GM12878 (cell line): Measurements from ENCODE around the gene NRG3. TPM values are rescaled to one million over a fixed set of nuclear protein-coding genes. Genes with fewer than 3 reads are reported as not detected.

Experiments used
- ATAC-seq: fragments of 200-7000 bp; cut with Tn5 transposase; 3 replicates; pipeline ENCODE4 v1.9.1; 2020; ENCODE audit warnings: mild to moderate bottlenecking, moderate library complexity
- BruUV-seq: library from RNA; stranded (reverse); fragments of 400-500 nt; replicated peaks from 2 replicates; lab custom pipeline; 2021; lab: Mats Ljungman, UMichigan
- CTCF ChIA-PET: fragments of 300-600 bp; sonication (Branson Sonifier 250); formaldehyde crosslinking; extraction: SDS; loops from one replicate; lab custom pipeline; 2021; ENCODE audit warnings: inconsistent platforms; lab: Yijun Ruan, JAX
- POLR2A ChIA-PET: fragments of 350-600 bp; formaldehyde crosslinking; extraction: SDS; loops from one replicate; lab custom pipeline; 2021; ENCODE audit warnings: inconsistent platforms; lab: Charles Lee
- RAD21 ChIA-PET: fragments of 300-600 bp; sonication (Branson Sonifier 250); formaldehyde crosslinking; loops from one replicate; lab custom pipeline; 2023; ENCODE audit warnings: antibody characterized with exemption; ENCODE audit not compliant: unreplicated experiment; lab: Charles Lee
- SMC1A ChIA-PET: fragments of 300-600 bp; sonication (Branson Sonifier 250); formaldehyde crosslinking; loops from one replicate; lab custom pipeline; 2023; ENCODE audit not compliant: unreplicated experiment, uncharacterized antibody; lab: Charles Lee
- DNase-seq: peaks from one replicate; pipeline ENCODE4 v3.0.0-alpha.2; 2011; ENCODE audit warnings: low read depth, low spot score
- FAIRE-seq: peaks from 3 replicates; lab custom pipeline; 2011; peaks lifted over from hg19 to GRCh38; lab: Jason Lieb, UNC
- H2AFZ ChIP-seq: 2 replicates; pipeline ENCODE4 v1.6.0; 2011; ENCODE audit warnings: low read depth, low read length, control low read depth; ENCODE audit not compliant: control insufficient read depth
- H3K27ac ChIP-seq: 2 replicates; pipeline ENCODE4 v1.5.1; 2011; ENCODE audit warnings: control low read depth; ENCODE audit not compliant: control insufficient read depth, insufficient read depth
- H3K27me3 ChIP-seq, 2 experiments: replicated peaks in 1 of 2; 2 replicates each; pipeline versions ENCODE4 v1.6.0 to v1.6.1; 2011; ENCODE audit warnings: low read length in 1 of 2; ENCODE audit not compliant: control insufficient read depth in 2 of 2, insufficient read depth in 2 of 2
- H3K36me3 ChIP-seq, 2 experiments: 2 replicates each; pipeline ENCODE4 v1.5.1; 2011; ENCODE audit warnings: low read length in 1 of 2; ENCODE audit not compliant: control insufficient read depth in 2 of 2, insufficient read depth in 2 of 2
- H3K4me1 ChIP-seq: 2 replicates; pipeline ENCODE4 v1.6.1; 2011; ENCODE audit warnings: mild to moderate bottlenecking, low read length, moderate library complexity, mixed read lengths; ENCODE audit not compliant: control insufficient read depth, insufficient read depth
- H3K4me2 ChIP-seq: 2 replicates; pipeline ENCODE4 v1.6.0; 2011; ENCODE audit warnings: control low read depth; ENCODE audit not compliant: control insufficient read depth, insufficient read depth
- H3K4me3 ChIP-seq: fragments of 200-600 bp; sonication (generic); 2 replicates; pipeline ENCODE4 v1.5.1; 2016
- H3K79me2 ChIP-seq: 2 replicates; pipeline ENCODE4 v1.6.0; 2011; ENCODE audit warnings: low read length; ENCODE audit not compliant: control insufficient read depth, insufficient read depth
- H3K9ac ChIP-seq: 2 replicates; pipeline ENCODE4 v1.8.0; 2011; ENCODE audit warnings: low read length, control low read depth, mixed read lengths; ENCODE audit not compliant: control insufficient read depth, insufficient read depth
- H3K9me3 ChIP-seq: replicated peaks from 3 replicates; pipeline ENCODE4 v1.5.1; 2011; ENCODE audit warnings: mild to moderate bottlenecking, low read length; ENCODE audit not compliant: control insufficient read depth, insufficient read depth
- H4K20me1 ChIP-seq: 2 replicates; pipeline ENCODE4 v1.6.0; 2011; ENCODE audit not compliant: control insufficient read depth, insufficient read depth
- CBX3 ChIP-seq: fragments of 200-600 bp; sonication (generic); IDR thresholded peaks from 2 replicates; pipeline ENCODE4 v1.6.1; 2016; ENCODE audit warnings: low read depth, borderline replicate concordance
- CBX5 ChIP-seq: sonication (generic); IDR thresholded peaks from 2 replicates; pipeline ENCODE4 v1.6.1; 2016; ENCODE audit warnings: low read depth, moderate library complexity, mild to moderate bottlenecking, inconsistent platforms
- TCF3 ChIP-seq: IDR thresholded peaks from 2 replicates; pipeline ENCODE4 v1.6.1; 2012; ENCODE audit warnings: low read depth, mild to moderate bottlenecking, low read length, borderline replicate concordance; ENCODE audit not compliant: insufficient read depth
- ZNF622 ChIP-seq: fragments of 450-650 bp; IDR thresholded peaks from 2 replicates; pipeline ENCODE4 v1.6.1; 2017; ENCODE audit warnings: mild to moderate bottlenecking, inconsistent platforms
- WGBS: methylation state at CpG from one replicate; pipeline ENCODE4 v1.1.6; 2016; ENCODE audit warnings: low lambda C conversion rate; ENCODE audit not compliant: insufficient replicate concordance, insufficient coverage; ENCODE audit errors: missing lambda C conversion rate; 5-methylcytosine and 5-hydroxymethylcytosine counted together
- in situ Hi-C: fragments of 300-500 bp; cut with MboI; formaldehyde crosslinking; loops from 9 replicates; pipeline ENCODE4 v1.14.3; 2018; ENCODE audit warnings: mixed read lengths
- intact Hi-C: fragments of 100-400 bp; cut with micrococcal nuclease; formaldehyde crosslinking; loops from one replicate; pipeline ENCODE4 v1.14.2; 2022; ENCODE audit not compliant: unreplicated experiment
- polyA plus RNA-seq, 11 experiments: library from polyadenylated mRNA; depleted of rRNA in 4 of 11; unstranded in 6 of 11; stranded (reverse) in 5 of 11; fragments of >200 nt; fragmentation: Nextera tagmentation in 4 of 11; fragmentation: Illumina TruSeq in 1 of 11; extraction: Ambion mirVana in 4 of 11; extraction: Trizol in 1 of 11; gene quantifications; 1 replicate in 1 of 11; 2 replicates in 10 of 11; pipeline versions ENCODE4 v1.2.1 to v1.2.3, GENCODE V29; 2011 to 2016; ENCODE audit warnings: inconsistent platforms in 2 of 11, missing spikeins in 2 of 11, low read depth in 1 of 11
- total RNA-seq, 4 experiments: library from RNA; depleted of rRNA in 3 of 4; stranded (reverse); fragments of >200 nt in 3 of 4; fragmentation: Illumina TruSeq in 1 of 4; extraction: Trizol in 1 of 4; gene quantifications; 2 replicates each; pipeline versions ENCODE4 v1.2.1 to v1.2.3, GENCODE V29; 2013 to 2021
- TF ChIP-seq, protein P1 (sequence below): fragments of 450-650 bp; IDR thresholded peaks from 2 replicates; pipeline ENCODE4 v1.6.1; 2018; ENCODE audit warnings: mild to moderate bottlenecking, low read depth, moderate library complexity; ENCODE audit not compliant: partially characterized antibody

The NRG3 gene
- total and polyA plus RNA-seq, 10 of the 15 experiments (the other 5 are each of a cell fraction or from before 2014, with no cell fraction given) = 0.03 to 0.41 (median 0.17) TPM; not detected in 3

DNA sequence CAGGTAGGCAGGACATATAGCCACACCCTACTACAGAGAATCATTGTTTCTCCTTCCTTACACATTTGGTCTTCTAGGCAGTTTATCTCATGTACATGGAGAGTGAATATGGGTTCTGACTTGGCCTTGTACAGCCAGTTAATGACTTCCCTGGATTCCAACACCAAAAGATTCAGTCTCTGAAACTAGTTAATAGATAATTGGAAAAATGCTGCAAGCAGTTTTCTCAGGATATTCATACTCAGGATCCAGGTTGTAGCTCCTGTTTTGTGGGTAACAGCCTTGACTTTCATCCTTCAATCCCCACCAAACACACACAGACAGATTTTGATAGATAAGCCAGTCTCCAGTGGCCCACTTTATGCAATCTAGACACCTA lies 690.2 kb downstream of the NRG3 start (continued):
- TF ChIP-seq, protein P1, sequence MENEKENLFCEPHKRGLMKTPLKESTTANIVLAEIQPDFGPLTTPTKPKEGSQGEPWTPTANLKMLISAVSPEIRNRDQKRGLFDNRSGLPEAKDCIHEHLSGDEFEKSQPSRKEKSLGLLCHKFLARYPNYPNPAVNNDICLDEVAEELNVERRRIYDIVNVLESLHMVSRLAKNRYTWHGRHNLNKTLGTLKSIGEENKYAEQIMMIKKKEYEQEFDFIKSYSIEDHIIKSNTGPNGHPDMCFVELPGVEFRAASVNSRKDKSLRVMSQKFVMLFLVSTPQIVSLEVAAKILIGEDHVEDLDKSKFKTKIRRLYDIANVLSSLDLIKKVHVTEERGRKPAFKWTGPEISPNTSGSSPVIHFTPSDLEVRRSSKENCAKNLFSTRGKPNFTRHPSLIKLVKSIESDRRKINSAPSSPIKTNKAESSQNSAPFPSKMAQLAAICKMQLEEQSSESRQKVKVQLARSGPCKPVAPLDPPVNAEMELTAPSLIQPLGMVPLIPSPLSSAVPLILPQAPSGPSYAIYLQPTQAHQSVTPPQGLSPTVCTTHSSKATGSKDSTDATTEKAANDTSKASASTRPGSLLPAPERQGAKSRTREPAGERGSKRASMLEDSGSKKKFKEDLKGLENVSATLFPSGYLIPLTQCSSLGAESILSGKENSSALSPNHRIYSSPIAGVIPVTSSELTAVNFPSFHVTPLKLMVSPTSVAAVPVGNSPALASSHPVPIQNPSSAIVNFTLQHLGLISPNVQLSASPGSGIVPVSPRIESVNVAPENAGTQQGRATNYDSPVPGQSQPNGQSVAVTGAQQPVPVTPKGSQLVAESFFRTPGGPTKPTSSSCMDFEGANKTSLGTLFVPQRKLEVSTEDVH = no peak

DNA sequence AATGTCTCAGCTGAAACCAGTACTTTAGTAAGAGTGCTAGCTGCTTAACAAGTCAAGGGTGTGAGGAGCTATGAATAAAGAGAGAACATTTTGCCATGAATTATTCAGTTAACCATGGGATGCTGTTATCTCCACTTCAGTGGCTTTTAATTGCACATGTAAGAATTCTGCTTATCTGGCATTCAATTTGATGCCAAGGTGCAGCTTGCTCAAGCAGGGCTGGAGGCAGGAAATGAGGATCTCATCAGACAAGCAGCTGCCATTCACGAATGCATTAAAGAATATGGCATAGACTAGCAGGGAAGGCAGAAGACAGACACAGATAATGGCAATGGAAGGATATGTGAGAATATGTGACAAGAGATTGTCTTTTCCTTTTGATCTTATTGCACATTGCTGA lies 697.8 kb downstream of the NRG3 start:
- intact Hi-C loops = no loop called here
- Histone ChIP-seq H3K79me2 (no peaks in the 10 kb centered on the region), H3K27ac (no peak overlapping the region), H2AFZ (no peak overlapping the region), H3K9ac (no peak overlapping the region), H3K36me3 (no peaks in the 10 kb centered on the region), H3K4me1 (no peaks in the 10 kb centered on the region), H3K27me3 (no peaks in the 10 kb centered on the region), H3K4me2 (no peak overlapping the region), H4K20me1 (no peaks in the 10 kb centered on the region), H3K4me3 (no peak overlapping the region), H3K9me3 (no peaks in the 10 kb centered on the region)
- in situ Hi-C loops = no loop called here
- SMC1A ChIA-PET = no interaction called here
- 0% methylated on average over 1 of the region's 1 CpG for WGBS
- no peak for TF ChIP-seq TCF3
- TF ChIP-seq ZNF622 = no peak
- no peak for TF ChIP-seq CBX3
- no peak for TF ChIP-seq CBX5
- CTCF ChIA-PET = no interaction called here
- ATAC-seq (no peak), DNase-seq (no peak), FAIRE-seq (no peak)
- POLR2A ChIA-PET = no interaction called here
- RAD21 ChIA-PET = no interaction called here
- BruUV-seq = no TSS peak
